HUDEP-2 (cell line): Measurements from ENCODE around the gene SDK2.

Experiments used
- DNase-seq, 76 experiments: peaks; one replicate each; lab custom pipeline; 2025; ENCODE audit not compliant: unreplicated experiment in 76 of 76; lab: John Stamatoyannopoulos, UW

SDK2 gene

DNA sequence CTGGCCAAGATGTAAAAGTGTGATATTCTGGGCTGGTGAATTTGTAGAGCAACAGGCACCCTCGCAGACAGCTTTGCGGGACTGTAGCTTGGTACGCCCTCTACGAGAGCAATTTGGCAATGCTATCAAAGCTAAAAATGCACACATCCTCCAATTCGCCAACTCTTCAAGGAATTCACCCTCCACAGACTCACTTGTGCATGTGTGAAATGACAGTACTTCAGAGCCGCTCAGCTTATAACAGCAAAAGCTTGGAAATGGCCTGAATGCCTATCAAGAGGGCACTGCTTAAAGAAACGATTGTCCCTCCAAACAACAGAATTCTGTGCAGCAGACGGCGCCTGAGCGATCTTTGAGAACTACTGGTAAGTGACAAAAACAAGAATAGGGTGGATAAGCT lies 130.8 kb downstream of the SDK2 start:
- DNase-seq: no peak

DNA sequence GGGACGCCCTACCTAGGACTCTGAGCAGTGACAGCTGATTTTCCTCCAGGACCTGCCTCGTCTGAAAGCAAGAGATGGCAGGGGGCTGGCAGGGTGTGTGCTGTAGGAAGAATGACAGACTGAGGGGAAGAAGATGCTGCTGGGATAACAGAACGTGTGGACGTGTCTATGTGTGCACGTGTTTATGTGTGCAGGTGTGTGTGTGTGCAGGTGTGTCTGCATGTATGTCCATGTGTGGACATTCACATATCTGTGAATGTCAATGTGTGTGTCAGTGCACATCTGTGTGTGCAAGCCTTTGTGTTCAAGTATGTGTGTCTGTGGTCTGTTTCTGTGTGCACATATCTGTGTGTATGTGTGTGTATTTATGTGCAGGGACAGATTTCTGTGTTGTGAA lies 132.5 kb downstream of the SDK2 start:
- no peak for DNase-seq

GRCh38 chr17:73510981-73511718 lies 133.1 kb downstream of the SDK2 start:
- DNase-seq: no peak

DNA sequence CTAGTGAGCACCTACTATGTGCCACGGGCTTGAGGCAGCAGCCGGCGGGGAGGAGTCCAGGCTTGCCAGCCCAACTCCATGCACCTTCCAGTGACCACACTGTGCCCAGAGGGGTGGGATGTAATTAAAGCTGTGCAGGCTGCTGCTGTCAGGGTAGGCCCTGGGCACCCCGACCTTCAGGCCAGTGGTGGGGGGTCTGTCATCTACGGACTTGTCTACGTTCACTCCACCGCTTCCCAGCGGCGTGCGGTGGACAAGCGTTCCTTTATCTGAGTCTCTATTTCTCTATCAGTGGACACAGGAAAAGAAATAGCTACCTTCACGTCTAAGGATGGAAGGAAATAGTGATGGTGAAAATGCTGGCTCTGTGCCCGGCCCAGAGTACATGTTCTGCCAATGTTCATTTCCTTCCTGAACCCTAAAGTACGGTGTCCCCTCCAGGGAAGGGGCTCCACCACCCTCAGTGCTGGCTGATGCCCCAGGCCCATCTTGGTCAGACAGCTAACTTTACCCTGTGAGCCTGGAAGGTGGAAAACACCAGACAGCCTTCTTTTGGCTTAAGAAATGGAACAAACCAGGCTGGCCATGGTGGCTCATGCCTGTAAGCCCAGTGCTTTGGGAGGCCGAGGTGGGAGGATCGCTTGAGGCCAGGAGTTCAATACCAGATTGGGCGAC lies 135.2 kb downstream of the SDK2 start:
- no peak for DNase-seq

DNA sequence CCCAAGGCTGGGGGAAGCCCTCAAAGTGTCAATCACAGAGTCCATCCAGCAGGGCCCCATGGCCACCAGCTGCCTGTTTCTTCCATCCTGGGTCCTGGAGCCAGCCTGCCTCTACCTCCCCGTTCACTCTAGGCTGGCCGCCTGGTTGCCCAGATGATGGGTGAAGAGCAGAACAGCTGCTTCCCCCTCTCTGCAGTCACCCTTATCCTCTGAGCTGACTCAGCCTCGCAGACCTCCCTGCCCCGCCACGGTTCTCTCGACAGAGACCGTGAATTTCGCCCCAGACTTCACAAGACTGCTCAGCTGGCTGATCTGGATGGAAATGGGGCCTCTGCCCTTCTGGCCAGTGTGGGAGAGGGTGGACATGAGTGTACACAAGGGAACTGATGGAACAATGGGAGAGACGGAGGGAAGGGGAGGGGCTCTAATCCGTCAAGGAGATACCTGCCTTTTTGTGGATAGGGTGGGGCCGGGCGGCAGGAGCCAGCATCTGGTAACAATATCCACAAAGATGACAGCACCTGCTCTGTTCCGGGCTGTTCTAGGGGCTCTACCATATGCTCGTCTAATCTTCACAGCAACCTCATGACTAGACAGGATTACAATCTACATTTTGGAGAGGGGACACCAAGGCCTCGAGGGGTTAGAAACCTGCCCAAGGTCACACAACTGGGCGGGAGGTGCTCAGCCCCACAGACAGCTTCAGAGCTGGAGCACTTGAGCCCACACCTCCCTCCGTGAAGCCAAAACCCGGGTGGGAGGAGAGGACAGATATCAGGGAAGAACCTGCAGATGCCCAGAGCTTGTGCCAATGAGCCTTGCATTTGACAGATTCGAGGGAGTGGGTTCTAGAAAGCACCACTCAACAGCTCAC lies 136.0 kb downstream of the SDK2 start:
- no peak for DNase-seq

DNA sequence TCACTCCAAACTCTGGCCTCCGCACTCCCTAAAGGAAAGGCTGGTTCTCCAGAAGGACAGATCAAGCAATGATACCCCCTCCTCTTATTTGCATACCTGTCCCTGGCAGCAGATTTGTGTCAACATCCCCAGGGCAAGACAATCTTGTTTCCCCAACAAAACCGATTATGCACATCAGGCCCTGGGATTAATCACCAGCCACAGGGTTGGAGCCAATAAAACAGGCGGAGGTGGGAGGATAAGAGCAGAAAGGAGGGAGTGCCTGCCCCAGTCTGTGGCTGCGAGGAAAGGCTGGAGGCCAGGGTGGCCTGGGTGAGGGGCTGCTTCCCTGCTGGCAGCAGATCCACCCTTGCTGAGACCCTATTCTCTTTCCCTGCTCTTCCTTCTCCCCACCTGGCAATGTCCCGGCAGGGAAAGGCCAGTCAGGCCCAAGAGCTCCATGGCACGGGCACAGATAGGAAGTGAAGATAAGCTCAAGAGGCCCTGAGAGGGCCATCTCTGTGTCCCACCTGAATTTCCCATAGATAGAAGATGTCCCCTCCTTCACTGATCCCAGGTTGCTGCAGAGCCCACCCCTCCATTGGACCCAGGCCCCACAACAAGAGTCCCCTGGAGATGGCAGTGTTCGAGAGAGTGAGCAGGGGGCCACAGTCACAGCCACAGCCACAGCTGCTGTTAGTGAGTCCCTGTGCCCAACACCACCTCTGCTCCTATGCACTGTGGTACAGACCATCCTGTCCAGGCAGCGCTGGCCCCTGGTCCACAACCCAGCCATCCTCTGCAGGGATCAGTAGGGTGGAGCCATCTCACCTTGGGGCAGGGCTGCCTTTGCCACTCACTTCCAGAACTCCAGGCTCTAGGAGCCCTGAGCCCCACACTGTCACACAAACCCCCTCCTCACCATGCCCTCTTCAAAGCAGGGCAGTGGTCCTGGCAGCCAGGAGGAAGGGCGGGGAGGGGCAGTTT lies 137.5 kb downstream of the SDK2 start:
- no peak for DNase-seq

- DNase-seq: no peak
These were observed 140.7 kb downstream of the SDK2 start for GRCh38 chr17:73503560-73503959.

DNA sequence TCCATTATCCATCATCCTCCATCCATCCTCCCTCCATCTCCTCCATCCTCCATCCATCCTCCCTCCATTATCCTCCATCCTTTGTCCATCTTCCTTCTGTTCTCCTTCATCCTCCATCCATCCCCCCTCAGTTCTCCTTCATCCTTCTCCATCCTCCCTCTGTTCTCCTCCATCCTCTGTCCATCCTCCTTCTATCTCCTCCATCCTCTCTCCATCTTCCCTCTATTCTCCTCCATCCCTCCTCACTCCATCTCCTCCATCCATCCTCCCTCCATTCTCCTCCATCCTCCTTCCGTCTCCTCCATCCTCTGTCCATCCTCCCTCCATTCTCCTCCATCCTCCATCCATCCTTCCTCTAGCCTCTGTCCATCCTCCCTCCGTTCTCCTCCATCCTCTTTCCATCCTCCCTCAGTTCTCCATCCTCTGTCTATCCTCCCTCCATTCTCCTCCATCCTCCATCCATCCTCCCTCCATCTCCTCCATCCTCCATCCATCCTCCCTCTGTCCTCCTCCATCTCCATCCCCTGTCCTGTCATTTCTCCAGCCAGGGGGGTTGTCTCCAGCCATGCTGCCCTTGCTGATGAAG lies 143.7 kb downstream of the SDK2 start:
- no peak for DNase-seq

DNA sequence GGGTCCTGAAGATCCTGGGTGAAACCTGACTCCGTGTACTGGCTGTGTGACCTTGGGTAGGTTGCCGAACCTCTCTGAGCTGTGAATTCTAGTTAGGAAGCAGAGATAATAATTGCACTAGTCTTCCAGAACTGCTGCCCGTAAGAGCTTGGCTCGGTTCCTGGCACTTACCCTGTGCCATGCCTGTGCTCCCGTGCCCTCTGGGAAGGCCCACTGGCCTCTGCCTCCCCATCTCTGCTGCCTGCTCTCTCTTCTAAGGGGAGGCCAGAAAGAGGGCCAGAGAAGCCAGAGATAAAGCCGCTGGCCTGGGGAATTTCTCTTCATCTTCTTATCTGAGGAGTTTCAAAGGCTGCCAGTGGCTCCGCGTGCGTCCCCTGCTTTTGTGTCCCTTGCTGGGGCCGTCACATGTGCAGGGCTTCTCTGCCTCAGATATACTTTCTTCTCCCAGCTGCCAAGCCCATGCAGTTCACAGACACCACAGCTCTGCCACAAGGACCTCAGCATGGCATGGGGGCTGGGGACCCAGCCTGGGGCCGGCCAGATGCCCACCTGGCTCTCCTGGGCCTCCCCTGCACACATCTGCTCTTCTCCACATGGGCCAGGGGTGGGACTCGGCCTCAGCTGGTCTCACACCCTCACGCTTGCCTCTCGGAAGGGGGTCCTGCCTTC lies 145.2 kb downstream of the SDK2 start:
- no peak for DNase-seq

DNA sequence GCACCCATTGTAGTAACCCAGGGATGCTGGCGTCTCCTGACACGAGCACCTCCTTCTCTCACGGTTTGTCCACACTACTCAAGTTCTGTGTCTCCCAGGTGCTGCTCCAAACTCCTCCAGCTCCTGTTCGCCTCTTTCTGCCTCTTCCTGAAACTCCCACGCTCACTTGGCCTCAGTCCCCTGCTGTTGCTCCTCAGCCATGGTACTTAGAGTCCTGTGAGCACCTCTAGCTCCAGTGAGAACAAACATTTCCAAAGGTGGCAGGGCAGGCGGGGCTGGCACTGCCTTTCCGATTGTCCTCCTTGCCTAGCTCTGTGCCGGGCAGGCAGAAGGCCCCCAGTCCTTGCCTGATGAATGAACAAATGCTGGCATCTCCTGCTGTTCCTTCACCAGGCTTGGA lies 146.1 kb downstream of the SDK2 start:
- DNase-seq: no peak

GRCh38 chr17:73497721-73498120 lies 146.5 kb downstream of the SDK2 start:
- no peak for DNase-seq

GRCh38 chr17:73496232-73496631 lies 148.0 kb downstream of the SDK2 start:
- no peak for DNase-seq

DNA sequence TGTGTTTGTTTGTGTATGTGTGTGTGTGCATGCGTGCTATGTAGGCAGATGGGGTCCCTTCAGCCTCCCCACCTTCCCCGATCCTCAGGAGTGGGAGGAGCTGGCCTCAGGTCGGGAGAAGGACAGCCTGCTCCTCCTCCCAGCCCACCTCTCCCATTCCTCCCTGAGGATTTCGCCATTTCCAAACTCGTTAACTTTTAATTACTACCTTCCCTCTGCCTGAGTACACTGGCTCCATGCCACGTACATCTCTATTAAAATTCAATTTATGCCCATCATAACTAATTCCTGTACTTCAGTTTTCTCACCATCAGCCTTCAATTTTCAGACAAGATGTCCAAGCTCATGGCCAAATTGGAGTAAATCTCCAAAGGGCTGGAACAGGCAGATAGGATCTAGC lies 148.6 kb downstream of the SDK2 start:
- no peak for DNase-seq

GRCh38 chr17:73494950-73495349 lies 149.3 kb downstream of the SDK2 start:
- no peak for DNase-seq

DNA sequence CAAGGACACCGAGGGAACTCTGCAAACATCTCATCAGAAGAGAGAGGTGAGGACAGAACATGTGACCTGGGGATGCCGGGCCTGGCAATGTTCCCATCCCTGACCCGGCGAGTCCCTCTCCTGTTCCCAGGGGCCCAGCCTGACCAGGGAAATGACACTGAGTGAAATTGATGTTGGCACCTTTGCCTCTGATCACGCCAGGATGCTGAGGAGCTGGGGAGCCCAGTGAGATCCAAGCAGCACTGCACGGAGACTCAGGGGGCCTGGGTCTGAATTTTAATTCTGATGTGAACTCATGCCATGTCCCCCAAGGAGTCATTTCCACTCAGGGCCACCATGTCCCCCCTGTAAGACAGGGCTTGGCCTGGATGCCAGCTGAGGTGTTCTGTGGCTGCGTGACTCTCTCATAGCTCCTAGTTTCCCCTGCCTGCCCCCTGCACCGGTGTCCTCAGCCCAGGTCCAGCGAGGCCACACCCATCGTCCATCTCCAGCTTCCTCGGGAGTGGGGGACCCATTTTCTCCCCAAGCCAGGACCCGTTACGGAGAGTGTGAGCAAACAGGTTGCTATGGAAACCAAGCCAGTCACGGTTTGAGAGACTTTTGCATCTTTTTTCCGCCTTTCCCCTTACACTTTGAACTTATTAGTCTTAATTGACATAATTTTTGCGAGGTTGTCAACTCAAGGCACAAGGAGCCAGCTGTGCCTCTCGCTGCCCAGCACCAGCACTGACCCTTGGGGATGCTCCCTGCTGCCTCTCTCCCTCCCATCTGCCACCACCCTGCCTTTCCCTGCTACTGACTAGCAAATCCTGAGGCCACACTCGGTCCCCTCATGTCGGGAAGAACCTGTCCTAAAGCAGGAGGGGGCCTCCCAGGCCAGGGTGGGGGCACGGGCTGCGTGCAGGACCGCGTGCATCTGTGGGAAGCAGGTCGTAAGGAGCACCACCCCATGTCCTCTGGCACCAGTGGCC lies 150.0 kb downstream of the SDK2 start:
- no peak for DNase-seq

- DNase-seq: no peak
These were observed 151.1 kb downstream of the SDK2 start for GRCh38 chr17:73492821-73493814.

- no peak for DNase-seq
These were observed 152.0 kb downstream of the SDK2 start for GRCh38 chr17:73492125-73492820.
